SK-N-SH treated with all-trans-retinoic acid at 6 μM for 48 hours (cell line): ENCODE data around the gene HMMR.

Experiments used
- ATAC-seq: fragments of 200-7000 bp; cut with Tn5 transposase; 3 replicates; pipeline ENCODE4 v1.9.1; 2020; ENCODE audit warnings: mild to moderate bottlenecking, moderate library complexity
- ARNTL ChIP-seq: fragments of 450-650 bp; formaldehyde crosslinking; IDR thresholded peaks from 2 replicates; pipeline ENCODE4 v1.5.0; 2020; ENCODE audit warnings: low read depth, mild to moderate bottlenecking, moderate library complexity, borderline replicate concordance
- CSDC2 ChIP-seq: fragments of 250-450 bp; sonication (Bioruptor Pico); IDR thresholded peaks from 2 replicates; pipeline ENCODE4 v1.5.0; 2020; ENCODE audit warnings: mild to moderate bottlenecking, moderate library complexity
- ESRRG ChIP-seq: fragments of 250-450 bp; sonication (Bioruptor Pico); IDR thresholded peaks from 2 replicates; pipeline ENCODE4 v1.6.1; 2021; ENCODE audit warnings: mild to moderate bottlenecking
- GLIS3 ChIP-seq: fragments of 250-450 bp; sonication (Bioruptor Pico); IDR thresholded peaks from 2 replicates; pipeline ENCODE4 v1.5.0; 2020; ENCODE audit warnings: mild to moderate bottlenecking, moderate library complexity
- ISL1 ChIP-seq: fragments of 250-450 bp; sonication (Bioruptor Pico); IDR thresholded peaks from 2 replicates; pipeline ENCODE4 v2.1.2; 2022; ENCODE audit warnings: mild to moderate bottlenecking, moderate library complexity
- PATZ1 ChIP-seq: fragments of 250-450 bp; sonication (Bioruptor Pico); IDR thresholded peaks from 2 replicates; pipeline ENCODE4 v1.8.0; 2020; ENCODE audit warnings: mild to moderate bottlenecking, moderate library complexity, borderline replicate concordance
- RARB ChIP-seq: fragments of 250-450 bp; sonication (Bioruptor Pico); IDR thresholded peaks from 2 replicates; pipeline ENCODE4 v1.8.0; 2021; ENCODE audit warnings: mild to moderate bottlenecking, moderate library complexity
- SNAI2 ChIP-seq: fragments of 250-450 bp; sonication (Bioruptor Pico); IDR thresholded peaks from 2 replicates; pipeline ENCODE4 v1.5.0; 2020; ENCODE audit warnings: mild to moderate bottlenecking, moderate library complexity
- TCF4 ChIP-seq: fragments of 250-450 bp; sonication (Bioruptor Pico); IDR thresholded peaks from 2 replicates; pipeline ENCODE4 v1.8.0; 2021; ENCODE audit warnings: mild to moderate bottlenecking, moderate library complexity, borderline replicate concordance
- TOX ChIP-seq: fragments of 250-450 bp; sonication (Bioruptor Pico); IDR thresholded peaks from 2 replicates; pipeline ENCODE4 v1.8.0; 2021; ENCODE audit warnings: mild to moderate bottlenecking, moderate library complexity, borderline replicate concordance
- ZC3H10 ChIP-seq: fragments of 250-450 bp; sonication (Bioruptor Pico); IDR thresholded peaks from 2 replicates; pipeline ENCODE4 v1.5.1; 2021; ENCODE audit warnings: mild to moderate bottlenecking, moderate library complexity
- ZFP3 ChIP-seq: fragments of 250-450 bp; sonication (Bioruptor Pico); IDR thresholded peaks from 2 replicates; pipeline ENCODE4 v1.5.0; 2020; ENCODE audit warnings: mild to moderate bottlenecking, moderate library complexity
- ZNF565 ChIP-seq: fragments of 450-650 bp; formaldehyde crosslinking; conservative IDR thresholded peaks from 2 replicates; pipeline ENCODE4 v1.5.0; 2020; ENCODE audit warnings: low read depth, mild to moderate bottlenecking, moderate library complexity
- ZNF70 ChIP-seq: fragments of 450-650 bp; formaldehyde crosslinking; IDR thresholded peaks from 2 replicates; pipeline ENCODE4 v1.5.0; 2020; ENCODE audit warnings: mild to moderate bottlenecking, moderate library complexity
- ZNF8 ChIP-seq: fragments of 450-650 bp; formaldehyde crosslinking; IDR thresholded peaks from 2 replicates; pipeline ENCODE4 v1.5.0; 2020; ENCODE audit warnings: mild to moderate bottlenecking, moderate library complexity
- TF ChIP-seq, protein P1 (sequence below): fragments of 250-450 bp; sonication (Bioruptor Pico); IDR thresholded peaks from 2 replicates; pipeline ENCODE4 v1.5.1; 2021; ENCODE audit warnings: mild to moderate bottlenecking, moderate library complexity
- TF ChIP-seq, protein P2 (sequence below): fragments of 250-450 bp; sonication (Bioruptor Pico); IDR thresholded peaks from 2 replicates; pipeline ENCODE4 v1.5.1; 2020; ENCODE audit warnings: low read depth, mild to moderate bottlenecking, moderate library complexity
- TF ChIP-seq, protein P3 (sequence below): fragments of 250-450 bp; sonication (Bioruptor Pico); IDR thresholded peaks from 2 replicates; pipeline ENCODE4 v1.5.0; 2020; ENCODE audit warnings: mild to moderate bottlenecking, moderate library complexity

Gene HMMR

GRCh38 chr5:163445345-163445744 lies 15.1 kb upstream of the HMMR start:
- no peak for TF ChIP-seq ZFP3 (CRISPR knock-in tag)
- no peak for TF ChIP-seq TOX (CRISPR knock-in tag)
- TF ChIP-seq CSDC2: no peak
- no peak for TF ChIP-seq GLIS3 (CRISPR knock-in tag)
- TF ChIP-seq ZNF8 (CRISPR knock-in tag): no peak
- no peak for TF ChIP-seq RARB
- no peak for TF ChIP-seq SNAI2 (CRISPR knock-in tag)
- no peak for TF ChIP-seq PATZ1 (CRISPR knock-in tag)
- TF ChIP-seq, protein P1, sequence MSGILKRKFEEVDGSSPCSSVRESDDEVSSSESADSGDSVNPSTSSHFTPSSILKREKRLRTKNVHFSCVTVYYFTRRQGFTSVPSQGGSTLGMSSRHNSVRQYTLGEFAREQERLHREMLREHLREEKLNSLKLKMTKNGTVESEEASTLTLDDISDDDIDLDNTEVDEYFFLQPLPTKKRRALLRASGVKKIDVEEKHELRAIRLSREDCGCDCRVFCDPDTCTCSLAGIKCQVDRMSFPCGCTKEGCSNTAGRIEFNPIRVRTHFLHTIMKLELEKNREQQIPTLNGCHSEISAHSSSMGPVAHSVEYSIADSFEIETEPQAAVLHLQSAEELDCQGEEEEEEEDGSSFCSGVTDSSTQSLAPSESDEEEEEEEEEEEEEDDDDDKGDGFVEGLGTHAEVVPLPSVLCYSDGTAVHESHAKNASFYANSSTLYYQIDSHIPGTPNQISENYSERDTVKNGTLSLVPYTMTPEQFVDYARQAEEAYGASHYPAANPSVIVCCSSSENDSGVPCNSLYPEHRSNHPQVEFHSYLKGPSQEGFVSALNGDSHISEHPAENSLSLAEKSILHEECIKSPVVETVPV (CRISPR knock-in tag): no peak
- TF ChIP-seq ISL1 (CRISPR knock-in tag): no peak
- TF ChIP-seq, protein P2, sequence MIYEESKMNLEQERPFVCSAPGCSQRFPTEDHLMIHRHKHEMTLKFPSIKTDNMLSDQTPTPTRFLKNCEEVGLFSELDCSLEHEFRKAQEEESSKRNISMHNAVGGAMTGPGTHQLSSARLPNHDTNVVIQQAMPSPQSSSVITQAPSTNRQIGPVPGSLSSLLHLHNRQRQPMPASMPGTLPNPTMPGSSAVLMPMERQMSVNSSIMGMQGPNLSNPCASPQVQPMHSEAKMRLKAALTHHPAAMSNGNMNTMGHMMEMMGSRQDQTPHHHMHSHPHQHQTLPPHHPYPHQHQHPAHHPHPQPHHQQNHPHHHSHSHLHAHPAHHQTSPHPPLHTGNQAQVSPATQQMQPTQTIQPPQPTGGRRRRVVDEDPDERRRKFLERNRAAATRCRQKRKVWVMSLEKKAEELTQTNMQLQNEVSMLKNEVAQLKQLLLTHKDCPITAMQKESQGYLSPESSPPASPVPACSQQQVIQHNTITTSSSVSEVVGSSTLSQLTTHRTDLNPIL (CRISPR knock-in tag): no peak
- ATAC-seq: no peak

- TF ChIP-seq ZNF70 (CRISPR knock-in tag) (no peak), CSDC2 (no peak)
- ATAC-seq: no peak
These were observed 13.2 kb upstream of the HMMR start for GRCh38 chr5:163447191-163447590.

GRCh38 chr5:163447875-163448274 lies 12.6 kb upstream of the HMMR start:
- TF ChIP-seq, protein P2 (CRISPR knock-in tag): no peak
- no peak for TF ChIP-seq CSDC2
- TF ChIP-seq, protein P3, sequence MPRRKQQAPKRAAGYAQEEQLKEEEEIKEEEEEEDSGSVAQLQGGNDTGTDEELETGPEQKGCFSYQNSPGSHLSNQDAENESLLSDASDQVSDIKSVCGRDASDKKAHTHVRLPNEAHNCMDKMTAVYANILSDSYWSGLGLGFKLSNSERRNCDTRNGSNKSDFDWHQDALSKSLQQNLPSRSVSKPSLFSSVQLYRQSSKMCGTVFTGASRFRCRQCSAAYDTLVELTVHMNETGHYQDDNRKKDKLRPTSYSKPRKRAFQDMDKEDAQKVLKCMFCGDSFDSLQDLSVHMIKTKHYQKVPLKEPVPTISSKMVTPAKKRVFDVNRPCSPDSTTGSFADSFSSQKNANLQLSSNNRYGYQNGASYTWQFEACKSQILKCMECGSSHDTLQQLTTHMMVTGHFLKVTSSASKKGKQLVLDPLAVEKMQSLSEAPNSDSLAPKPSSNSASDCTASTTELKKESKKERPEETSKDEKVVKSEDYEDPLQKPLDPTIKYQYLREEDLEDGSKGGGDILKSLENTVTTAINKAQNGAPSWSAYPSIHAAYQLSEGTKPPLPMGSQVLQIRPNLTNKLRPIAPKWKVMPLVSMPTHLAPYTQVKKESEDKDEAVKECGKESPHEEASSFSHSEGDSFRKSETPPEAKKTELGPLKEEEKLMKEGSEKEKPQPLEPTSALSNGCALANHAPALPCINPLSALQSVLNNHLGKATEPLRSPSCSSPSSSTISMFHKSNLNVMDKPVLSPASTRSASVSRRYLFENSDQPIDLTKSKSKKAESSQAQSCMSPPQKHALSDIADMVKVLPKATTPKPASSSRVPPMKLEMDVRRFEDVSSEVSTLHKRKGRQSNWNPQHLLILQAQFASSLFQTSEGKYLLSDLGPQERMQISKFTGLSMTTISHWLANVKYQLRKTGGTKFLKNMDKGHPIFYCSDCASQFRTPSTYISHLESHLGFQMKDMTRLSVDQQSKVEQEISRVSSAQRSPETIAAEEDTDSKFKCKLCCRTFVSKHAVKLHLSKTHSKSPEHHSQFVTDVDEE (CRISPR knock-in tag): no peak
- TF ChIP-seq, protein P1 (CRISPR knock-in tag): no peak
- no peak for TF ChIP-seq GLIS3 (CRISPR knock-in tag)
- TF ChIP-seq RARB: no peak
- no peak for TF ChIP-seq ZNF565 (CRISPR knock-in tag)
- TF ChIP-seq TCF4 (CRISPR knock-in tag): no peak
- TF ChIP-seq ZC3H10: no peak
- ATAC-seq: no peak

- ATAC-seq: no peak
- TF ChIP-seq ARNTL (CRISPR knock-in tag) (no peak), TCF4 (CRISPR knock-in tag) (no peak), ISL1 (CRISPR knock-in tag) (no peak), ESRRG (no peak), ZC3H10 (no peak), CSDC2 (no peak), ZNF8 (CRISPR knock-in tag) (no peak)
- TF ChIP-seq, protein P2 (CRISPR knock-in tag): no peak
These were observed 11.9 kb upstream of the HMMR start for GRCh38 chr5:163448491-163448890.
